H1 (cell line): ENCODE measurements around the gene GTF2F2. TPM values are rescaled to one million over a fixed set of nuclear protein-coding genes. Genes with fewer than 3 reads are reported as not detected.

Source experiments
- CTBP2 ChIP-seq: IDR thresholded peaks from 2 replicates; pipeline ENCODE4 v1.7.0; 2011; ENCODE audit warnings: borderline replicate concordance, mild to moderate bottlenecking, moderate library complexity, mixed read lengths, low read length; ENCODE audit not compliant: insufficient read depth, insufficient read length
- JUN ChIP-seq: IDR thresholded peaks from 2 replicates; pipeline ENCODE4 v1.6.1; 2011; ENCODE audit warnings: low read depth, mild to moderate bottlenecking, improper control_type of control experiment, low read length
- polyA plus RNA-seq, 7 experiments: library from polyadenylated mRNA; depleted of rRNA in 3 of 7; stranded (reverse) in 5 of 7; unstranded in 2 of 7; fragments of >200 nt in 5 of 7; fragments of 200-250 nt in 2 of 7; gene quantifications; 1 replicate in 5 of 7; 2 replicates in 1 of 7; 4 replicates in 1 of 7; pipeline versions ENCODE4 v1.2.1 to v1.2.3, GENCODE V29; 2011 to 2013; ENCODE audit warnings: missing spikeins in 2 of 7, mixed read lengths in 2 of 7
- total RNA-seq: library from RNA; stranded (reverse); fragmentation: NEBNext Ultra II Directional; extraction: Animal tissue kit (Norgen Biotek cat#: 25700); gene quantifications from 2 replicates; pipeline ENCODE4 v1.2.1, GENCODE V29; 2021

The GTF2F2 gene
- total and polyA plus RNA-seq, 2 of the 8 experiments (the other 6 are each of a cell fraction or from before 2014, with no cell fraction given) = 10.8 to 31.1 TPM

DNA sequence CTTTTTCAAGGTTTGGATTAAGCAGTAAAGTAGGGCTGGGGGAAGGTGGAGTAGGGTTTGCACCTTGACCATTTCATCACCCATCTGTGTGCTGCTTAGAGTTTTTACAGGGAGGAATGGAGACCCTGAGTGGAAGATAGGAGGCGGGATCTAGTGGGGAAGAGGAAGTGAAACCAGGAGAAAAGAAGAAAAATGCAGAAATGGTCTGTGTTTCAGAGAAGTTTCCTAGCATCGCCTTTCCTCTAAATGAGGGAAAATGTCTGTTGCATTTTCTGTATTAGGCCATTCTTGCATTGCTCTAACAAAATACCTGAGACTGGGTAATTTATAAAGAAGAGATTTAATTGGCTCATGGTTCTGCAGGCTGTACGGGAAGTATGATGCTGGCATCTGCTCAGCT is 156.6 kb downstream of the GTF2F2 start (continued):
- TF ChIP-seq JUN (no peak), CTBP2 (no peak)
